ENCODE measurements around the gene SLC35G1. TPM values are rescaled to one million over a fixed set of nuclear protein-coding genes. Genes with fewer than 3 reads are reported as not detected.

Gene SLC35G1, protein sequence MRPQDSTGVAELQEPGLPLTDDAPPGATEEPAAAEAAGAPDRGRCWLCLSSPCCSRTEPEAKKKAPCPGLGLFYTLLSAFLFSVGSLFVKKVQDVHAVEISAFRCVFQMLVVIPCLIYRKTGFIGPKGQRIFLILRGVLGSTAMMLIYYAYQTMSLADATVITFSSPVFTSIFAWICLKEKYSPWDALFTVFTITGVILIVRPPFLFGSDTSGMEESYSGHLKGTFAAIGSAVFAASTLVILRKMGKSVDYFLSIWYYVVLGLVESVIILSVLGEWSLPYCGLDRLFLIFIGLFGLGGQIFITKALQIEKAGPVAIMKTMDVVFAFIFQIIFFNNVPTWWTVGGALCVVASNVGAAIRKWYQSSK
- total RNA-seq (2014; rRNA removed; shearing (Covaris generic)), result 6.9 and 11.0 TPM in 2 replicates

- DNase-seq (ENCODE audit: low spot score), result peak; percentile 48
These were observed at the start of gene SLC35G1 for GRCh38 chr10:93893646-93894515. TSS of gene SLC35G1 (plus strand) at chr10:93893978. CDS start at chr10:93894034, 56 bp downstream.

DNA sequence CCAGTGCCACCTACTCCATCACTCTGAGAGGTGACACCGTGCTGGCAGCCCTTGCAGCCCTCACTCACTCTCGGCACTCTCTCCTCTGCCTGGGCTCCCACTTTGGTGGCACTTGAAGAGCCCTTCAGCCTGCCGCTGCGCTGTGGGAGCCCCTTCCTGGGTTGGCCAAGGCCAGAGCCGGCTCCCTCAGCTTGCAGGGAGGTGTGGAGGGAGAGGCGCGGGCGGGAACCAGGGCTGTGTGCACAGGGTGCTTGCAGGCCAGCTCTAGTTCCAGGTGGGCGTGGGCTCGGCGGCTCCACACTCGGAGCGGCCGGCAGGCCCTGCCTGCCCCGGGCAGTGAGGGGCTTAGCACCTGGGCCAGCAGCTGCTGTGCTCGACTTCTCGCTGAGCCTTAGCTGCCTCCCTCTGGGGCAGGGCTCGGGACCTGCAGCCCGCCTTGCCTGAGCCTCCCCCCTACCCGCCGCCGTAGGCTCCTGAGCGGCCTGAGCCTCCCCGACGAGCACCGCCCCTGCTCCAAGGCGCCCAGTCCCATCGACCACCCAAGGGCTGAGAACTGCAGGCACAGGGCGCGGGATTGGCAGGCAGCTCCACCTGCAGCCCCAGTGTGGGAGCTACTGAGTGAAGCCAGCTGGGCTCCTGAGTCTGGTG is 48.7 kb upstream of the SLC35G1 start:
- DNase-seq (ENCODE audit: low spot score), result no peak

DNA sequence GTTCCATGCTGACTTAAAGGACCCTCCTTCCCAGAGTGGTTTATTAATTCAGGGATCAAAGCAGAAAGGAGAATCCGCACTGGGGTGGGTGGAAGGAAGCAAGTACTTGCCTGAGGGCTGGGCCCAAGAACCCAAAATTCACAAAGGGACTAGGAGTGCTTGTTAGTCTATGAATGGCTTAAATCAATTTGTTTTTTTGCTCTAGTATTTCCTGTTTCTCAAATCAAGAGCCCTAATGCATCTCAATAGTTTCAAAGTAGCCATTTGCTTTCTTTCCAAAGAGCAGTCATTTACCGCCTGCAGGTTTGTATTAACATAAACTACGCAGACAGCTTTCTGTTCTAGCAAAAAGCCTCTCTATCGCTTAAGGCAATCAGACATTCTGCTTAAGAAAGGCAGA is 44.2 kb upstream of the SLC35G1 start:
- no peak for DNase-seq (ENCODE audit: low spot score)

- no peak for DNase-seq (ENCODE audit: low spot score)
These were observed 43.5 kb upstream of the SLC35G1 start for GRCh38 chr10:93850031-93851015.

- no peak for DNase-seq (ENCODE audit: low spot score)
These were observed 42.6 kb upstream of the SLC35G1 start for GRCh38 chr10:93851169-93851568.

- no peak for DNase-seq (ENCODE audit: low spot score)
These were observed 41.2 kb upstream of the SLC35G1 start for GRCh38 chr10:93852476-93853095.

DNA sequence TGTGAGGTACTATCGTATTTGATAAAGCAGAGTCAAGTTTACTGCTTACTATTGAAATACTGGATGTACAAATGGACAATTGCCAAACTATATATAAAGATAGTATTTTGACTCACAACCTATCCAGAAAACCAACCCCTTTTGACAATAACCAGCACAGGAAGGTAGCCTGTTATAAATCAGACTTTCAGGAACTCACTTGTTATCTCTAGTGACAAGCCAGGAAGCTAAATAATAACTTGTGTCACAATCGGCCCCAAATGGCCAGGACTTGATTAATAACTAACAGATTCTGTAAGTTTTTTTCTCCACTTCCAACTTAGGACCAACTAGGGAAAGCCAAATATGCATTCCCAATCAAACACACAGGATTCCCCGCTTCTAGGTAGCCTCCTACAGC is 38.8 kb upstream of the SLC35G1 start:
- no peak for DNase-seq (ENCODE audit: low spot score)

GRCh38 chr10:93856349-93857145 is 37.2 kb upstream of the SLC35G1 start:
- no peak for DNase-seq (ENCODE audit: low spot score)

GRCh38 chr10:93859049-93859655 is 34.6 kb upstream of the SLC35G1 start:
- no peak for DNase-seq (ENCODE audit: low spot score)

- DNase-seq (ENCODE audit: low spot score), result no peak
These were observed 32.0 kb upstream of the SLC35G1 start for GRCh38 chr10:93861825-93862224.

- DNase-seq (ENCODE audit: low spot score), result no peak
These were observed 27.9 kb upstream of the SLC35G1 start for GRCh38 chr10:93865794-93866425.

DNA sequence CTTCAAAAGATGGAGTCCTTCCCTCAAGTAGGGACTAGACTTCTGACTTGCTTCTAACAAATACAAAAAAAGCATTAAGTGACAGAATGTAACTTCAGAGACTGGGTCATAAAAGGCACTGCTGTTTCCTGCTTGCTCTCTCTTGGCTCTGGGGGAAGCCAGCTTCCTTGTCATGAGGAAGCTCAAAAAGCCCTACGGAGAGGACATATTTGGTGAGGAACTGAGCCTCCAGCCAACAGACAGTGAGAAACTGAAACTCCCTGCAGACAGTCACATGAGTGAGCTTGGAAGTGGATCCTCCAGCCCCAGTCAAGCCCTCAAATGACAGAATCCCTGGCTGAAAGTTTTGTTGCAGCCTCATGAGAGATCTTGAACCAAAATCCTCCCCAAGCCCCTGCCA is 26.3 kb upstream of the SLC35G1 start:
- no peak for DNase-seq (ENCODE audit: low spot score)

GRCh38 chr10:93871671-93872204 is 22.0 kb upstream of the SLC35G1 start:
- no peak for DNase-seq (ENCODE audit: low spot score)

DNA sequence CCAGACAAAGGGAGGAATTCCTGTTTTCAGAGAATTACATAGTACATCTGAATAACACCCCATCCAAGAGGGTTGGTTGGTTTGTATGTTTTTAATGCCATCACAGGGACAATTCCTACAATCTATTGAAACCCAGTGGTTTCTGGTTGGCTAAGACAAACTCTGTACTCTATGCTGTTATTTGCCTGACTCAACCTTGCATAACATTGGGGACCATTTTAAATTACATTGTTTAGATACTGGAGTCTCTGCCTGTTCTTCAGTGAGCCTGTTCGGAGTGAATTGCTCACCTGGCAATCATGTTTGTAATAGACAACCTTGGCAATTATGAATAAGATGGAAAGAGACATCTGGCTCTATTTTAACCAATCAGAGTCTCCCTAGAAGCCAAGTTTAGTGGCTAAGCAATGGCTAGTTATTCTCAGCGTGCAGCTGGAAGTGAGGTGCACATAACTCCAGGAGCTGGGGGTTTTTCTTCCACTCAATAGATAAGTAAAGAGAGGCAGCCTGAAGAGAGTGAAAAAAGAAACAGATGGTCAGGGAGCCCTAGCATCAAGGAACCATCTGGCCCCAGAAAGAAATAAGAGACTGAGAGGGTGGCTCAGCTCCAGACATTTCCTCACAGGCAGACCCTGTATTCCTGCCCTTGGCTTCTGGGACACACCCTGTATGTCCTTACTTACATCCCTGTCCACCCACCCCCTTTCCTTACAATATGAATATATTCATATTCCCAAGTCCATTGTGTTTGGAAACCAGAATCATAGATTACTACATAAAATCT is 21.2 kb upstream of the SLC35G1 start:
- no peak for DNase-seq (ENCODE audit: low spot score)

GRCh38 chr10:93873420-93874115 is 20.2 kb upstream of the SLC35G1 start:
- peak; percentile 68 for DNase-seq (ENCODE audit: low spot score)

DNA sequence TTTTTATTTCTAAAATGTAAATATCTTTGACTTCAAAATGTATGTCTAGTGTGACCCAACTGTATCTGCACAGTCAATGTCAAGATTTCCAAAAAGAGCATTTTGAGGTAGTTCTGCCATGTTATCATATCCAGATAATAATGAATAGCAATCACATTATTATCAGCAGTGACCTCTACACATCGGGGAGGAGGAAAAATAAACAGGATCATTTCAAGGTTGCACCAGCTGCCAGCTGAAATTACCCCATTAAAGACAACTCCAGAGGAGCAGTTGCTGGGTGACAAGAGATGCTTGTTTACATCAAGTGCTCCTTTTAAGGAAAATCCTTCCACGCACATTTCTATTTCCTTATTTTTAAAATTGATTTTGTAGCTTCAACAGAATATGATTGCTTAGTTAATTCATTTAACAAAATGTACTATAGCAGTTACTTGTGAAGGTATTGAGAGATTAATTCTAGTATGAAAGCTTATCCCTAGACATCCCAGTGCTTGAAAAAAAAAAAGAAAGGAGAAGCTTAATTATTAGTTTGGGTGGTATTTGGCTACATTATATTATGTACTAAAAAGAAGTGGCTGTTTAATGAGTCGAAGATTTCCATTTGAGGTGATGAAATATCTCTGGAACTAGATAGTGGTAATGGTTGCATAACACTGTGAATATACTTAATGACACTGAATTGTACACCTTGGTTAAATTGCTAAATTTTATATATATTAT is 19.3 kb upstream of the SLC35G1 start:
- DNase-seq (ENCODE audit: low spot score), result no peak

GRCh38 chr10:93875032-93875358 is 18.8 kb upstream of the SLC35G1 start:
- DNase-seq (ENCODE audit: low spot score), result no peak
